BJ (cell line): ENCODE results near the gene NEK7. TPM values are rescaled to one million over a fixed set of nuclear protein-coding genes. Genes with fewer than 3 reads are reported as not detected.
A peak's percentile ranks its signal among the peaks of the same experiment; 100 is the strongest.

Experiments used
- CTCF ChIA-PET: fragments of 350-600 bp; formaldehyde crosslinking; extraction: SDS; loops from one replicate; lab custom pipeline; 2021; ENCODE audit warnings: antibody characterized with exemption, inconsistent platforms; lab: Yijun Ruan, JAX
- POLR2A ChIA-PET: fragments of 300-600 bp; sonication (Branson Sonifier 250); formaldehyde crosslinking; extraction: SDS; loops from one replicate; lab custom pipeline; 2021; ENCODE audit warnings: antibody characterized with exemption; lab: Charles Lee
- DNase-seq: peaks from one replicate; pipeline ENCODE4 v3.0.0-alpha.2; 2011; ENCODE audit warnings: low read depth
- H3K27me3 ChIP-seq: 2 replicates; pipeline ENCODE4 v1.6.0; 2011; ENCODE audit warnings: low read length; ENCODE audit not compliant: control insufficient read depth, insufficient read depth
- H3K36me3 ChIP-seq: 2 replicates; pipeline ENCODE4 v1.5.1; 2011; ENCODE audit warnings: low read length; ENCODE audit not compliant: control insufficient read depth, insufficient read depth
- H3K4me3 ChIP-seq: 2 replicates; pipeline ENCODE4 v1.5.1; 2011; ENCODE audit warnings: low read depth, mild to moderate bottlenecking, control low read depth, low read length
- CTCF ChIP-seq: IDR thresholded peaks from 2 replicates; pipeline ENCODE4 v1.5.1; 2011; ENCODE audit warnings: low read depth, mild to moderate bottlenecking, control low read depth, inconsistent platforms, low read length, moderate library complexity; ENCODE audit not compliant: insufficient read depth
- polyA plus RNA-seq: library from polyadenylated mRNA; depleted of rRNA; stranded (reverse); fragments of >200 nt; gene quantifications from 2 replicates; pipeline ENCODE4 v1.2.3, GENCODE V29; 2011

NEK7 gene
- polyA plus RNA-seq, 1 experiment: 428 TPM

GRCh38 chr1:198151688-198152087, 5.1 kb upstream of the NEK7 start:
- ChIA-PET POLR2A (no interaction called here), CTCF (interaction anchor here (1.0 kb wide), 1 partner anchor 15 kb away, joined by 3 read pairs; no protein-coding TSS in a partner anchor)
- TF ChIP-seq CTCF: no peak
- H3K27me3 ChIP-seq: no peaks in the 10 kb centered on the region
- DNase-seq: no peak
- H3K4me3 ChIP-seq: no peak overlapping the region
- H3K36me3 ChIP-seq: no peaks in the 10 kb centered on the region

GRCh38 chr1:198153103-198153502, 3.7 kb upstream of the NEK7 start:
- no peak overlapping the region for H3K4me3 ChIP-seq
- DNase-seq: no peak
- H3K27me3 ChIP-seq: no peaks in the 10 kb centered on the region
- TF ChIP-seq CTCF: no peak
- POLR2A ChIA-PET: interaction anchor here (0.6 kb wide), 1 partner anchor 22 kb away, joined by 8 read pairs; no protein-coding TSS in a partner anchor
- no peaks in the 10 kb centered on the region for H3K36me3 ChIP-seq
- CTCF ChIA-PET: interaction anchor here (0.9 to 4.5 kb wide), 5 partner anchors 32 to 539 kb away, joined by 3 to 25 read pairs (median 3); no protein-coding TSS in a partner anchor

GRCh38 chr1:198153804-198154203, 3.0 kb upstream of the NEK7 start:
- ChIA-PET CTCF (interaction anchor here (0.9 to 4.5 kb wide), 6 partner anchors 33 to 539 kb away, joined by 3 to 25 read pairs (median 4); no protein-coding TSS in a partner anchor), POLR2A (interaction anchor here (0.6 kb wide), 1 partner anchor 114 kb away, joined by 3 read pairs; no protein-coding TSS in a partner anchor)
- Histone ChIP-seq H3K4me3 (no peak overlapping the region), H3K27me3 (no peaks in the 10 kb centered on the region), H3K36me3 (no peaks in the 10 kb centered on the region)
- no peak for DNase-seq
- no peak for TF ChIP-seq CTCF

- no peak overlapping the region for H3K4me3 ChIP-seq
- TF ChIP-seq CTCF: no peak
- H3K36me3 ChIP-seq: no peaks in the 10 kb centered on the region
- CTCF ChIA-PET: interaction anchor here (0.5 to 4.5 kb wide), 16 partner anchors 12 to 1138 kb away, joined by 3 to 25 read pairs (median 4); no protein-coding TSS in a partner anchor
- no peak for DNase-seq
- POLR2A ChIA-PET: interaction anchor here (0.6 to 0.7 kb wide), 7 partner anchors 54 to 968 kb away, joined by 4 to 6 read pairs (median 5); no protein-coding TSS in a partner anchor
- H3K27me3 ChIP-seq: no peaks in the 10 kb centered on the region
Observed at GRCh38 chr1:198155253-198155652, 1.5 kb upstream of the NEK7 start.

- DNase-seq: no peak
- peak overlapping the region; percentile 56 for H3K4me3 ChIP-seq
- no peaks in the 10 kb centered on the region for H3K36me3 ChIP-seq
- POLR2A ChIA-PET: interaction anchor here (0.6 to 1.1 kb wide), 3 partner anchors 15 to 1457 kb away, joined by 3 to 8 read pairs (median 3); no protein-coding TSS in a partner anchor
- H3K27me3 ChIP-seq: no peaks in the 10 kb centered on the region
- TF ChIP-seq CTCF: peak; percentile 78
- CTCF ChIA-PET: interaction anchor here (0.5 to 4.5 kb wide), 27 partner anchors 11 to 646 kb away, joined by 3 to 25 read pairs (median 4); no protein-coding TSS in a partner anchor
Observed at GRCh38 chr1:198156111-198156744, 570 bp upstream of the NEK7 start.
